ENCODE data around the gene TEX26.
"Not testable (repeated sequence)": the region's sequence is repeated elsewhere in the genome, so short reads cannot be mapped to it uniquely, and the experiment has no call there.

DNA sequence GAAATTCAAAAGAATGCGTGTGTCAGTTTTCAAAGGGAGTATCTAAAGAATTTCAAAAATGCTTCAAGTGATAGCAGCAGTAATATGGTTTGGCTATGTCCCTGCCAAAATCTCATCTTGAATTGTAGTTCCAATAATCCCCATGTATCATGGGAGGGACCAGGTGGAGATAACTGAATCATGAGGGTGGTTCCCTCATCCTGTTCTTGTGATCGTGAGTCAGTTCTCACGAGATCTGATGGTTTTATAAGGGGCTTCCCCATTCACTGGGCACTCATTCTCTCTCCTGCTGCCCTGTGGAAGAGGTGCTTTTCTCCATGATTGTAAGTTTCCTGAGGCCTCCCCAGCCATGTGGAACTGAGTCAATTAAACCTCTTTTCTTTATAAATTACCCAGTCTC lies 5.3 kb upstream of the TEX26 start:
- TF ChIP-seq, protein P1, sequence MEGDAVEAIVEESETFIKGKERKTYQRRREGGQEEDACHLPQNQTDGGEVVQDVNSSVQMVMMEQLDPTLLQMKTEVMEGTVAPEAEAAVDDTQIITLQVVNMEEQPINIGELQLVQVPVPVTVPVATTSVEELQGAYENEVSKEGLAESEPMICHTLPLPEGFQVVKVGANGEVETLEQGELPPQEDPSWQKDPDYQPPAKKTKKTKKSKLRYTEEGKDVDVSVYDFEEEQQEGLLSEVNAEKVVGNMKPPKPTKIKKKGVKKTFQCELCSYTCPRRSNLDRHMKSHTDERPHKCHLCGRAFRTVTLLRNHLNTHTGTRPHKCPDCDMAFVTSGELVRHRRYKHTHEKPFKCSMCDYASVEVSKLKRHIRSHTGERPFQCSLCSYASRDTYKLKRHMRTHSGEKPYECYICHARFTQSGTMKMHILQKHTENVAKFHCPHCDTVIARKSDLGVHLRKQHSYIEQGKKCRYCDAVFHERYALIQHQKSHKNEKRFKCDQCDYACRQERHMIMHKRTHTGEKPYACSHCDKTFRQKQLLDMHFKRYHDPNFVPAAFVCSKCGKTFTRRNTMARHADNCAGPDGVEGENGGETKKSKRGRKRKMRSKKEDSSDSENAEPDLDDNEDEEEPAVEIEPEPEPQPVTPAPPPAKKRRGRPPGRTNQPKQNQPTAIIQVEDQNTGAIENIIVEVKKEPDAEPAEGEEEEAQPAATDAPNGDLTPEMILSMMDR (IDR thresholded peaks at IDR 0.05 in 4 of 5, conservative IDR thresholded peaks at IDR 0.05 in 1 of 5) = not testable (repeated sequence)
- TF ChIP-seq POLR2A (IDR thresholded peaks at IDR 0.05) = not testable (repeated sequence)
